Activated naive CD4-positive, alpha-beta T cell treated with anti-CD3 and anti-CD28 coated beads, Interleukin-2, amount 50 U/mL, for 24 hours (primary cell): Measurements from ENCODE around the gene FIGNL1.
"Not testable (repeated sequence)": the region's sequence is repeated elsewhere in the genome, so short reads cannot be mapped to it uniquely, and the experiment has no call there.

Source experiments
- H3K27ac Mint-ChIP-seq: one replicate; pipeline ENCODE4 v1.8.0; 2021; ENCODE audit warnings: mild to moderate bottlenecking, mixed read lengths
- H3K27me3 Mint-ChIP-seq: one replicate; pipeline ENCODE4 v1.8.0; 2021; ENCODE audit warnings: mixed read lengths
- H3K36me3 Mint-ChIP-seq: one replicate; pipeline ENCODE4 v1.8.0; 2021; ENCODE audit warnings: mixed read lengths
- H3K4me1 Mint-ChIP-seq: one replicate; pipeline ENCODE4 v1.8.0; 2021; ENCODE audit warnings: mixed read lengths
- H3K4me3 Mint-ChIP-seq: one replicate; pipeline ENCODE4 v1.8.0; 2021; ENCODE audit warnings: mild to moderate bottlenecking, mixed read lengths
- H3K9me3 Mint-ChIP-seq: one replicate; pipeline ENCODE4 v1.8.0; 2021; ENCODE audit warnings: mixed read lengths

The FIGNL1 gene

DNA sequence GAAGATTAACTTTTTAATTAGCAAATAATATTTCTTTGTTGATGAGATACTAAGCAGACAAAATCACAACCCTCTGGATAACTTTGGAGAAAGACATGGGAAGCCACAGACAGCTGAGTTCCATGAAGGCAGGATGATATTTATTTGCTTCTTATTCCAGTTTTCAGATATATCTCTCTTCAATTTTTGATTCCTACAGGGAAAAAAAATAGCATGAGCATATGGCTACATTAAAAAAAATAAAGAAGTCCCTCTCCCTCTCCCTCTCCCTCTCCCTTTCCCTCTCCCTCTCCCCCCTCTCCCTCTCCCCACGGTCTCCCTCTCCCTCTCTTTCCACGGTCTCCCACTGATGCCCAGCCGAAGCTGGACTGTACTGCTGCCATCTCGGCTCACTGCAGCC, 8.5 kb upstream of the FIGNL1 start:
- not testable (repeated sequence) for H3K36me3 Mint-ChIP-seq, H3K4me1 Mint-ChIP-seq, H3K27ac Mint-ChIP-seq, H3K27me3 Mint-ChIP-seq, H3K9me3 Mint-ChIP-seq, H3K4me3 Mint-ChIP-seq

DNA sequence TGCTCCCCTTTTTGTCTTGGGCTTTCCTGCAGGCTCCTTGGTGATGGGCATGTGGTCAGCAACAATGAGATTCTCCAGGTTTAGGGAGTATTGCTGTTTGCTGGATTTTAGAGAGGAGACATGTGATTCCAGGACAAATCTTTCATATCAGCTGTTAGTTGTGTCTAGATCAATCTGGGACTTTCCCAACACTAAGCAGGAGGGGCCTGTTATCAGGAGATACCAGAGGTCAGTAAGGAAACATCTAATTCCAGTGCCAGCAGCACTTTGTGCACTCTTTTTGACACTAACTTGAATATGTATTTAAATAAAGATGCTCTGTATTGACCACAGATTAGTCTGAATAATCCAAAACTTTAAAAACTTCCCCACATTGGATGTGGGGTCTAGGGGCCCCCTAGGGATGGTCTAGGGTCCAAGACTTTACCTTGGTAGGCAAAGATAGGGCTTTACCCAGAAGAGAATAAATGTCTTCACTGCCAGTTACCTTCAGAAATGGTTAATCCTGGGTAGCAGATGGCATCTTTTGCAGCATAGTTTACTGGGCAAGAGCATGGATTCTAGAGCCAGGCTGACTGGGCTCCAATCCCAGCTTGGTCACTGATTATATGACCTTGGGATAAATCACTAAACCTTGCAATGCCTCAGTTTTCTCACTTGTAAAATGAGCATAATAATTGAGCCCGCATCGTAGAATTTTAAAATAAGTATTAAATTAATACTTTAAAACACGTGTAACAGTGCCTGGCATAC, 6.4 kb upstream of the FIGNL1 start:
- Mint-ChIP-seq H3K27me3 (peaks cover 2% of the 10 kb centered on the region), H3K36me3 (no peaks in the 10 kb centered on the region), H3K9me3 (no peaks in the 10 kb centered on the region), H3K27ac (no peak overlapping the region), H3K4me1 (peaks cover 3% of the 10 kb centered on the region), H3K4me3 (no peak overlapping the region)

DNA sequence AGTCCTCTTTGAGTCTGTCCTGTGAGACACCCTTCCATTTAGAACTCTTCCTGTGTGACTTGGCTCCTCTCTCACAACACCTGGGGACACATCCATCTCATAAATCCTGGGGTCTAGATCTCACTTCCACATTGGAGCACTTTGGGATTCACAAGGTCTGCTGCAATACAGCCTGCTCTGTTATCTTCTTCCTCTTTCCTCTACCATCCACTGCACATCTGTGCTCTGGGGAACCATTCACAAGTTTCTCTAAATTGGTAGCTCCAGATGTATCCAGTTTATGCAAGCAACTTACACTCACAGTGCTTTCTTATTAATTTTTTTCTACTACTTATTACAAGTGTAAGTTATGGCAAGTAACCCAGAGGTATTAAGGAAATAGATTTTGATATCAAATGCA, 5.5 kb upstream of the FIGNL1 start:
- Mint-ChIP-seq H3K4me3 (no peak overlapping the region), H3K27ac (no peak overlapping the region), H3K9me3 (no peaks in the 10 kb centered on the region)

DNA sequence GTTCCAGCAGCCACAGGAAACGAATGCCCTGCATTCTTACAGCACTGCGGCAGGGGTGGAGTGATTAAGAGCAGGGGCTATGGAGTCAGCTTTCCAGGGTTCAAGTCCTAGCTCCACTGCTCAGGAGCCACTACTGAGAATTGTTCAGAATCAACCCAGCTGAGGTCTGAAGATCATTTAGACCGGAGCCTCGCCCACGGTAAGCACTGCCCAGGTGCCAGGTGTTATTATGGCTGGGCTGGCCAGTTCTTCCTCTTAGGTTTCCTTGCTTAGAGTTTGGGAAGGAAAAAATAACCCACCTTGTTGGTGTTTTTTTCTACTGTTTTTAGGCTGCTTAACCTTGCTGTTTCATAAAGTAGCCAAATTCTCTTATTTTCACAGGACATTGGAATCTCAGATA, 4.8 kb upstream of the FIGNL1 start:
- peaks cover 10% of the 10 kb centered on the region for H3K4me1 Mint-ChIP-seq
- no peaks in the 10 kb centered on the region for H3K9me3 Mint-ChIP-seq
- H3K36me3 Mint-ChIP-seq = no peaks in the 10 kb centered on the region
- H3K4me3 Mint-ChIP-seq = no peak overlapping the region
- peaks cover 2% of the 10 kb centered on the region for H3K27me3 Mint-ChIP-seq
- H3K27ac Mint-ChIP-seq = no peak overlapping the region

More for the DNA sequence above, 5.5 kb upstream of the FIGNL1 start:
- Mint-ChIP-seq H3K4me1 (peaks cover 10% of the 10 kb centered on the region), H3K36me3 (no peaks in the 10 kb centered on the region), H3K27me3 (peaks cover 2% of the 10 kb centered on the region)

DNA sequence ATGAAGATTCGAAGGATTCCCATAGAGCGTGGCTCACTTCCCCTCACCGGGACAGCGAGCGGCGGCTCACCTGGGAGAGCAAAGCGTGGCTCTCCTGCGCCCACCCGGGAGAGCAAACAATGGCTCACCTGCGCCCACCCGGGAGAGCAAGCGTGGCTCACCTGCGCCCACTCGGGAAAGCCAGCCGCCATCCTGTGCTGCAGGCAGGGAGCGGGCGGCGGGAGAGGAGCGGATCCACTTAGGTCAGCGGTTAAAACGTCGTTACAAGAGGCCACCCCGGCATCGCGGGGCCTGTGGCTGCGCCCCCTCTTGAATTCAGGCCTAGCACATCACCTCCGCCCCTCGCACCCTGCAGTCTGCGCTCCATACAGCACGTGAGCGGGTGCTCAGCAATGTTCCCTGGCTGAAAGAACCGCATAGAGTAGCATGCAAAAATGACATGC, 461 bp upstream of the FIGNL1 start:
- Mint-ChIP-seq H3K27me3 (peaks cover under 1% of the 10 kb centered on the region), H3K27ac (peak overlapping the region; percentile 90), H3K4me1 (peaks cover 31% of the 10 kb centered on the region), H3K9me3 (no peaks in the 10 kb centered on the region), H3K36me3 (peaks cover 10% of the 10 kb centered on the region), H3K4me3 (peak overlapping the region; percentile 92)

- Mint-ChIP-seq H3K36me3 (peaks cover 10% of the 10 kb centered on the region), H3K27ac (peak overlapping the region; percentile 1), H3K9me3 (no peaks in the 10 kb centered on the region), H3K27me3 (no peaks in the 10 kb centered on the region), H3K4me3 (peak overlapping the region; percentile 92), H3K4me1 (peaks cover 31% of the 10 kb centered on the region)
Measured at GRCh38 chr7:50449501-50449880, 659 bp downstream of the FIGNL1 start.

DNA sequence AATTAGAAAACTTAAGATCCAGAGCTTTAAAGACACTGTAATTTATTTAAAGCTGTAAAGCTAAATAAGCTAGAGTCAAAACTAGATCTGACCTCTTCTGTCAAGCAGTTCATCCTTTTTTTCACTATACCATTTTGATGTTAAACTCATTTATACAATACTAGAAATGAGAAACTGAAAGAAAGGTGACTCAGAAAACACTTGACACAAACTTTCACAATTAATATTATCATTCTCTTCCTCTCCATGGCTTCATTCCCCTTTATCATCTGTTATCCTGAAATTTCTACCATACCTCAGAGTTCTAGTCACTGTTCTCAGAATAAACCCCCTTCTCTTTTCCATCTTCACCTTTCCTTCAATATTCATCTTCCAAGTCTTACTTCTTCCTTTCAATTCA, 1.3 kb downstream of the FIGNL1 start:
- Mint-ChIP-seq H3K27ac (peak overlapping the region; percentile 1), H3K27me3 (no peaks in the 10 kb centered on the region), H3K4me1 (peaks cover 31% of the 10 kb centered on the region), H3K36me3 (peaks cover 13% of the 10 kb centered on the region), H3K4me3 (peak overlapping the region; percentile 92), H3K9me3 (no peaks in the 10 kb centered on the region)

- Mint-ChIP-seq H3K4me3 (no peak overlapping the region), H3K36me3 (peaks cover 17% of the 10 kb centered on the region), H3K9me3 (no peaks in the 10 kb centered on the region), H3K4me1 (peaks cover 36% of the 10 kb centered on the region), H3K27ac (no peak overlapping the region), H3K27me3 (no peaks in the 10 kb centered on the region)
Measured at GRCh38 chr7:50446542-50446960, 3.6 kb downstream of the FIGNL1 start.

- no peaks in the 10 kb centered on the region for H3K9me3 Mint-ChIP-seq
- no peak overlapping the region for H3K4me3 Mint-ChIP-seq
- peaks cover 6% of the 10 kb centered on the region for H3K36me3 Mint-ChIP-seq
- H3K27me3 Mint-ChIP-seq = no peaks in the 10 kb centered on the region
- no peak overlapping the region for H3K27ac Mint-ChIP-seq
- no peaks in the 10 kb centered on the region for H3K4me1 Mint-ChIP-seq
Measured at GRCh38 chr7:50436133-50436806, 13.9 kb downstream of the FIGNL1 start.

DNA sequence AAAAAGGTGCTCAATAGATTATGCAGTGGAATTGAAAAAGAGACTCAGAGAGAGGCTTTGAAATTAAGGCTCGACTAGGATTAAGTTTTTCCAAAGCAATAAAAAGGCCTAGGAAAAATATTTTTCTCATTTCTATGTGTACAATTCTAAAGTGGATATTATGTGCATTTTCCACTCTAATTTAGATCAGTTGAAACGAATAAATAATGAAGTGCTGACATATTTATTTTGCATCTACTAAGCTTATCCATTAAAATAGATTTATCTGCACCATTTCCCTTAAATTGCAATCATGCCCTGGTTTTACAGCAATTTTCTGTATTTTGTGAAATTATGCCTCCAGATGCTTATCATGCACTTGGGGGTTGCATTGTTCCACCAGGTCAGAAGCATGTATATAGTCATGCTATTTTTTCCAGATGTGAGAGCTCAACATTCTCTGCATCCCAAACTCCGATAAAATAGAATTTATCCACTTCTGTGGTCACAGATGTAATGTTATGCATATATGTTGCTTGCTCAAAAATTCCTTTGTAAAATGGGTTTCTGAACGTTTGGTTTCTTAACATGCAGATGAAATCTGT, 18.3 kb downstream of the FIGNL1 start:
- H3K4me1 Mint-ChIP-seq = no peaks in the 10 kb centered on the region
- H3K9me3 Mint-ChIP-seq = no peaks in the 10 kb centered on the region
- no peaks in the 10 kb centered on the region for H3K27me3 Mint-ChIP-seq
- no peak overlapping the region for H3K4me3 Mint-ChIP-seq
- no peaks in the 10 kb centered on the region for H3K36me3 Mint-ChIP-seq
- H3K27ac Mint-ChIP-seq = no peak overlapping the region

- H3K9me3 Mint-ChIP-seq = no peaks in the 10 kb centered on the region
- no peaks in the 10 kb centered on the region for H3K4me1 Mint-ChIP-seq
- no peaks in the 10 kb centered on the region for H3K36me3 Mint-ChIP-seq
- H3K27me3 Mint-ChIP-seq = no peaks in the 10 kb centered on the region
- no peak overlapping the region for H3K27ac Mint-ChIP-seq
- no peak overlapping the region for H3K4me3 Mint-ChIP-seq
Measured at GRCh38 chr7:50431316-50431715, 18.8 kb downstream of the FIGNL1 start.

- Mint-ChIP-seq H3K4me1 (no peaks in the 10 kb centered on the region), H3K9me3 (no peaks in the 10 kb centered on the region), H3K27me3 (no peaks in the 10 kb centered on the region), H3K27ac (no peak overlapping the region), H3K36me3 (no peaks in the 10 kb centered on the region), H3K4me3 (no peak overlapping the region)
Measured at GRCh38 chr7:50428911-50429310, 21.2 kb downstream of the FIGNL1 start.

- H3K27ac Mint-ChIP-seq = no peak overlapping the region
- no peaks in the 10 kb centered on the region for H3K36me3 Mint-ChIP-seq
- H3K27me3 Mint-ChIP-seq = no peaks in the 10 kb centered on the region
- no peak overlapping the region for H3K4me3 Mint-ChIP-seq
- H3K9me3 Mint-ChIP-seq = no peaks in the 10 kb centered on the region
- no peaks in the 10 kb centered on the region for H3K4me1 Mint-ChIP-seq
Measured at GRCh38 chr7:50427518-50427917, 22.6 kb downstream of the FIGNL1 start.

GRCh38 chr7:50426280-50427045, 23.7 kb downstream of the FIGNL1 start:
- no peaks in the 10 kb centered on the region for H3K36me3 Mint-ChIP-seq
- no peak overlapping the region for H3K27ac Mint-ChIP-seq
- H3K4me1 Mint-ChIP-seq = no peaks in the 10 kb centered on the region
- no peak overlapping the region for H3K4me3 Mint-ChIP-seq
- no peaks in the 10 kb centered on the region for H3K27me3 Mint-ChIP-seq
- no peaks in the 10 kb centered on the region for H3K9me3 Mint-ChIP-seq

- Mint-ChIP-seq H3K27ac (no peak overlapping the region), H3K27me3 (no peaks in the 10 kb centered on the region), H3K9me3 (no peaks in the 10 kb centered on the region), H3K4me3 (no peak overlapping the region), H3K36me3 (no peaks in the 10 kb centered on the region), H3K4me1 (no peaks in the 10 kb centered on the region)
Measured at GRCh38 chr7:50425318-50425717, 24.8 kb downstream of the FIGNL1 start.

DNA sequence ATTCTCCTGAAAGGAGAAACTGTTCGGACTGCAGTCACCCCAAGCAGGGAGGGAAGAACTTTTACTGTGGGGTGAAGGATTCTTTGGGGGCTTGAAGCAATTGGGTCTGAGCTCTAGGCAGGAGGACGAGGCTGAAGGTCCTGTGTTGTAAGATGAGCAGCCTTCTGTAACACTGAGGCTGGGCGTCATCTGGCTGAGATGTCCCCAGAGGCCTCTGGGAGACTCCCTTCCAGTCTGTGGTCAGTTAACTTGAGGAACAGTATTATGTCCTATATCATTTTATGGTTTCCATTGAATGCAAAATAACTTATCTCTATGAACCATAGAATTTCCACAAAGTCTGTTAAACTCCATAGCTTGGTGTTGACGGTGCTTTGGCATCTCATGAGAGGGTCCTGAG, 26.3 kb downstream of the FIGNL1 start:
- H3K27ac Mint-ChIP-seq = no peak overlapping the region
- H3K36me3 Mint-ChIP-seq = no peaks in the 10 kb centered on the region
- no peaks in the 10 kb centered on the region for H3K27me3 Mint-ChIP-seq
- no peaks in the 10 kb centered on the region for H3K4me1 Mint-ChIP-seq
- no peaks in the 10 kb centered on the region for H3K9me3 Mint-ChIP-seq
- H3K4me3 Mint-ChIP-seq = no peak overlapping the region
